Measurements from ENCODE around the gene TP53INP2. TPM values are rescaled to one million over a fixed set of nuclear protein-coding genes. Genes with fewer than 3 reads are reported as not detected.
"Not testable (repeated sequence)": the region's sequence is repeated elsewhere in the genome, so short reads cannot be mapped to it uniquely, and the experiment has no call there.

TP53INP2 gene
- total RNA-seq, 1 donor from 2014 or later = 4.3 TPM

- no peak overlapping the region for H3K4me3 ChIP-seq (ENCODE audit: low read depth, low read length)
- no peak for TF ChIP-seq CTCF (conservative IDR thresholded peaks at IDR 0.05; ENCODE audit: low read depth, low read length)
- DNase-seq (ENCODE audit: low read depth) = no peak
Measured at GRCh38 chr20:34716921-34717229, 12.7 kb downstream of the TP53INP2 start.

GRCh38 chr20:34717230-34718095 lies 13.3 kb downstream of the TP53INP2 start:
- no peak overlapping the region for H3K4me3 ChIP-seq (ENCODE audit: low read depth, low read length)
- DNase-seq (ENCODE audit: low read depth) = no peak
- TF ChIP-seq CTCF (conservative IDR thresholded peaks at IDR 0.05; ENCODE audit: low read depth, low read length) = no peak

- DNase-seq (ENCODE audit: low read depth); H3K4me3 ChIP-seq (ENCODE audit: low read depth, low read length): not testable (repeated sequence)
Measured at GRCh38 chr20:34719242-34720017, 15.3 kb downstream of the TP53INP2 start.

- TF ChIP-seq CTCF (conservative IDR thresholded peaks at IDR 0.05; ENCODE audit: low read depth, low read length) = no peak
- no peak for DNase-seq (ENCODE audit: low read depth)
- no peak overlapping the region for H3K4me3 ChIP-seq (ENCODE audit: low read depth, low read length)
Measured at GRCh38 chr20:34720266-34720665, 16.1 kb downstream of the TP53INP2 start.

- not testable (repeated sequence) for H3K4me3 ChIP-seq (ENCODE audit: low read depth, low read length); DNase-seq (ENCODE audit: low read depth)
Measured at GRCh38 chr20:34722560-34722959, 18.4 kb downstream of the TP53INP2 start.

- no peak overlapping the region for H3K4me3 ChIP-seq (ENCODE audit: low read depth, low read length)
- no peak for TF ChIP-seq CTCF (conservative IDR thresholded peaks at IDR 0.05; ENCODE audit: low read depth, low read length)
- DNase-seq (ENCODE audit: low read depth) = no peak
Measured at GRCh38 chr20:34724172-34724571, 20.0 kb downstream of the TP53INP2 start.

- TF ChIP-seq CTCF (conservative IDR thresholded peaks at IDR 0.05; ENCODE audit: low read depth, low read length) = no peak
- no peak for DNase-seq (ENCODE audit: low read depth)
- H3K4me3 ChIP-seq (ENCODE audit: low read depth, low read length) = no peak overlapping the region
Measured at GRCh38 chr20:34729416-34729815, 25.3 kb downstream of the TP53INP2 start.

GRCh38 chr20:34732523-34732922 lies 28.4 kb downstream of the TP53INP2 start:
- TF ChIP-seq CTCF (conservative IDR thresholded peaks at IDR 0.05; ENCODE audit: low read depth, low read length) = no peak
- no peak for DNase-seq (ENCODE audit: low read depth)
- H3K4me3 ChIP-seq (ENCODE audit: low read depth, low read length) = no peak overlapping the region
